Measurements from ENCODE around the gene TTLL10.

TTLL10 gene

DNA sequence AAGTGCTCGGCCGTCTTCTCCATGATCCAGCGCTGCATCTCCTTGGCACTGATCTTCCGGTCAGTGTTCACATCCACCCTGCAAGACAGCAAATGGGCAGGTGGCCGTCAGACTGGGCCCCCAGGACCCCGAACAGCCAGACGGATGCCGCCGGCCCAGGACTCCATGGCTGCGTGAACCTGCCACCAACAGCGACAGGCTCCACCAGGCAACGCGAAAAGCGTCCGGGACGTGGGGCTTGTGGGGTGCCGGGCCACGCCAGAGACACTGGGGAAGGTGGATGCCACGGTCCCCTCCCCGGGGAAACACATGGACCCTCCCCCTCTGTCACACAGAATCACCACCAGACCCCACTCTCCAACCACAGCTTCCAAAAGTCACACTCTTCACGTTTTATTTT lies 50.2 kb downstream of the TTLL10 start:
- DNase-seq (ENCODE audit: low read depth) = no peak

DNA sequence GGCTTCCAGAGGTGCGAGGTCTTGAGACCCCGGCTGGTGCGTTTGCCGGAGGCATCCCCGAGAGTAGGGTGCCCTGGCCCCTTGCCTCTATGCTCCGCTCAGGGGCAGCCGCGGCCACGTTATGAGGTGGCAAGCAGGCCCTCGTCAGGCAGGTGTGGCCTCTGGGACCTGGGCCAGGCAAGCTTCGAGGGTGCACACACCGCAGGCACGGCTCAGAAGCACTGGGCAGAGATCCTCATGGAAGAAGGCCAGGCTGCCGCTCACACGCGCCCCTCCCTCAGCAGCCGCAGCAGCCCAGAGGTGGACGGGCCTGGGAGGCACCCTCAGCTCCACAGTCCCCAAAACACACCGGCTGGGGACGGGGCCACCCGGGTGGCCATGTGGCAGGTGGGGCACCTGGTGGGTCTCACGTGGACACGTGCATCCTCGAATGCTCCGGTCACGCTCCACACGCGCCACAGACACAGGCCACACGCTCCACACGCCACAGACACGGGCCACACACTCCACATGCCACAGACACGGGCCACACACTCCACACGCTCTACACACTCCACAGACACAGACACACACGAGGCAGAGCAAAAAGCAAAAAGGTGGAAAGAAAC lies 51.7 kb downstream of the TTLL10 start:
- no peak for DNase-seq (ENCODE audit: low read depth)

DNA sequence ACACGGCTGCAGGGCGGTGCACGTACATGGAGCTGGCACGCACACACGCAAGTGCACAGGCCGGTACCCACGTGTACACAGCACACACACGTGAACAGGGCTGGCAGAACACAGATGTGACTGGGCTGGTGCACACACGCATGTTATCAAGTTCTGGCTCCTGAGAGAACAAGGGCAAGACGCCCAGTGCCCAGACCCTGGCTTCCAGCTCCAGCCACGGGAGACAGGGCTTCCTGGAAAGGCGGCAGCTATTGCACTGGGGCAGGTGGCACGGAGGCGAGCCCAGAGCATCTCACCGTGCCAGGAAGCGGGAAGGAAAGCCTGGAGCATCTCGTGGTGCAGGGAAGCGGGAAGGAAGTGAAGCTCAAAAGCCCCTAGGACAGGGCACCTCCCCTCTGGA lies 52.2 kb downstream of the TTLL10 start:
- no peak for DNase-seq (ENCODE audit: low read depth)

DNA sequence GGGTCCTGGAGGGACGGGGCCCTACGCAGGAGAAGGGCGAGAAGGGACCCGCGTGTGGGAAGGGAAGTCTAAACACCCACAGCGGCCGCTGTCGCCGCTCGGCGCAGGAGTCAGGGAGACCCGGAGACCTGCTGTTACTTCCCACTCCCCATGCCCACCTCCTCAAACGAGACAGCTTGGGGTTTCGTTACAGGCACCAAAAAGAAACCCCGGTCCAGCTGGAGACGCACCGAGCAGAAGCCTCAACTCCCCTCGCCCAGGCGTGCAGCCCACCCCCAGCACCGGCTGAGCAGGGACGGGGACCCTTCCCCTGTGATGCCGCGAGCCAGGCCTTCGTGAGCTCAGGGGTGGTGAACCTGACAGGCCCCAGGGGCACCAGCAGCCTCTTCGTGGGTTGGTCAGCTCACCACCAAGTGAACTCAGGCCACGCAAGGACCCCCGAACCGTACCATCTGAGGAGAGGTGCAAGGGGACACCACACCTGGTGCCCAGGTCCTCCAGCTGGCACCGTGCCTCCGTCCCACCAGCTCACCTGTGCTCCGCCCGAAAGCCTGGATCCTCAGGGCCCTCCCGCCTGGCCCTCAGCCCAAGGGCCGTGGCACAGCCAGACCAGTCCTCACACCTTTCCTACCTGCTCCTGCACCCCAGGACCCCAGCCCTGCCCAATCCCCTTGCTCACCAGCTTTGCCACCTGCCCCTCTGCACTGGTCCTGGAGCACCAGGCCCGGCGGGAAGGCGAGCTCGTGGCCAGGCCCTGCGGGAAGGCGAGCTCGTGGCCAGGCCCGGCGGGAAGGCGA lies 53.1 kb downstream of the TTLL10 start:
- DNase-seq (ENCODE audit: low read depth) = no peak

DNA sequence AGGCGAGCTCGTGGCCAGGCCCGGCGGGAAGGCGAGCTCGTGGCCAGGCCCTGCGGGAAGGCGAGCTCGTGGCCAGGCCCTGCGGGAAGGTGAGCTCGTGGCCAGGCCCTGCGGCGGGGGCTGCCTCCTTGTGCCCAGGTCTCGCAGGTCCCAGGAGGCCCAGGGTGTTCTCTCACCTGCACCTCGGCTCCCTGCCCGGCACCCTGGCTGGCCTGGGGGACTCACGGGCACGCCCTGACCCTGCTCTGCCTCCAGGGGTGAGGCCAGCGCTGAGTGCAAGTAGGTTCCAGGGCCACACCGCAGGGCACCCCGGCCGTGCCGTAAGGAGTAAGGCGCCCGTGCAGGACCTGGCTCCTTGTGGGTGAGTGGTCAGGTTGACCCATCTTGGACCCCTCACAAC lies 53.7 kb downstream of the TTLL10 start:
- DNase-seq (ENCODE audit: low read depth) = no peak

DNA sequence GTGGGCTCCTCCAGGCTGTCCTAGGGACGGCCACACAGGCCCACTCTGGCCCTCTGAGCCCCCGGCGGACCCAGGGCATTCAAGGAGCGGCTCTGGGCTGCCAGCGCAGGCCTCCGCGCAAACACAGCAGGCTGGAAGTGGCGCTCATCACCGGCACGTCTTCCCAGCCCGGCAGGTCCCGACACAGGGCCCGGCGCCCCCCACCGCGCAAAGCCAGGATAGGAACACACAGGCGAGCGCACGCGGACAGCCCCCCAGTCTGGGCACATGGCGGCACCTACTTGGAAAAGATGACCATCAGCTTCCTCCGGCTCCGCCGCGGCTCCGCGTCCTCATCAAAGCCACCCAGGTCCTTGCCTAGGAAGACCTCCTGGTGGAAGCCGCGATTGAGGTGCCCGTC lies 54.5 kb downstream of the TTLL10 start:
- no peak for DNase-seq (ENCODE audit: low read depth)

DNA sequence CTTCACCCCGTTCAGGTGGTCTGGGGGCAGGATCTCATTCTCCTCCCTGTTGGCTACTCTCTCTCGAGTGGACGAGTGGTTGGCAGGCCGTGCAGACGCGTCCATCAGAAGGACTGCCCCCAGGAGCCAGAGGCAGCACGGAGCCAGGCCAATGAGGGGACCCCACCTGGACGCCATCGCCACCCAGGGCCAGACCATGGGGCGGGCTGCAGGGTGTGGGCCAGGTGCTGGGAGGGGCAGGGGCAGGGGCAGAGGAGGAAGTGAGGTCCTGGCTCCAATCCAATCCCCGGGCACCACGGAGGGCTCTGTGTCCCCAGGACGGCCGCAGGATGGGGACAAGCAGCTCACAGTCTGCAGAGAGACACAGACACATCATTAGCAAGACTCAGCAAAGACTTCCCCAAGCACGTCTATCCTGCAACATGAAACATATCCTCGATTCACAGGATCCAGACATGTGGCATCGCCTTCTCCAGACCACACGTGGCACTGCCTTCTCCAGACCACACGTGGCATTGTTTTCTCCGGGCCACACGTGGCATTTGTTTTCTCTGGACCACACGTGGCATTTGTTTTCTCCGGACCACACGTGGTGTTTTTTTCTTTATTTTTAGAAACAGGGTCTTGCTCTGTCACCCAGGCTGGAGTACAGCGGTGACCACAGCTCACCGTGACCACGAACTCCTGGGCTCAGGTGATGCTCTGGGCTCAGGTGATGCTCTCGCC lies 55.1 kb downstream of the TTLL10 start:
- no peak for DNase-seq (ENCODE audit: low read depth)

DNA sequence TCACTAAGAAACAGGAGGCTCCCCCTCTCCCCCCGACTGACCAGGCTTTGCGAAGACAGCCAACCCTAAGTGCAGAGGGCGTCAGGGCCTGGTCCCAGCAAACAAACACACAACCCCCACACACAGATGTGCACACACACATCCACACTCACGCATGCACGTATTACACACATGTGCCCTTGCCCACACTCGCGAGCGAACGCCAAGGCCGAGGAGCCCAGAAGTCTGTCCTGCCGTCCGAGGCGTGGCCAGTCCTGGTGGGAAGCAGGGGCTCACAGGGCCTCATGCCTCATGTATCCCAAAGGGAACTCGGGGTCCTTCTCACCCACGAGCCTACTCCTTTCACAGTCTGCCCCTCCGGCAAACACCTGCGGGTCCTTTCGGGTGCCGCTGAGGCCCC lies 56.1 kb downstream of the TTLL10 start:
- no peak for DNase-seq (ENCODE audit: low read depth)

DNA sequence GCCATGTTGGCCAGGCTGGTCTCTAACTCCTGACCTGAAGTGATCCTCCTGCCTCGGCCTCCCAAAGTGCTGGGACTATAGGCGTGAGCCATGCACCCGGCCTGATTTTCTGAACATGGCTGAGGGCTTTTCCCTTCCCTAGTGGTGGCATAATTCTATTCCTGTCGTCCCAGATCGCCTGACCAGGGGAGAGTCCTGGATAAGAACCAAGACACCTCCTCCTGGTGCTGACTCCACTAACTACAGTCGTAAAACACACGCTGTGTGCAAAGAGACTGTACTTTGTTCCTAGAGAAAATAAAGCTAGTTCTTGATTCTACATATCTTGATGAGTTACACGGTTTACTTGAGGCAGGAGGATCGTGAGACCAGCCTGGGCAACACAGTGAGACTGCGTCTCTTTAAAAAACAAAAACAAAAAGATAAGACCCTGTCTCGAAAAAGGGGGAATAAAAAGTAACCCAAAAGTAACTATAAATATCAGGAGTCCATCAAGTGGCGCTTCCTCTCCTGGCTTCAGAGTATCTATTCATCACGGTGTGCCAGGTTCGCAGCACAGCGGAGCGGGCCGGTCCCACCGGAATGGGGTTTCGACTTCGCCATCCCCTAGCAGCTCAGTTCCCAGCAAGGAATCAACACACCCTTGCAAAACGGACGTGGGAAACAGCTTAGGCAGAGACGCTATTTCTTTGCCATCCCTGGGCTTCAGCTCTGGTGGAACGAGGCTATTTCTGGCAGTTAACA lies 57.1 kb downstream of the TTLL10 start:
- no peak for DNase-seq (ENCODE audit: low read depth)

DNA sequence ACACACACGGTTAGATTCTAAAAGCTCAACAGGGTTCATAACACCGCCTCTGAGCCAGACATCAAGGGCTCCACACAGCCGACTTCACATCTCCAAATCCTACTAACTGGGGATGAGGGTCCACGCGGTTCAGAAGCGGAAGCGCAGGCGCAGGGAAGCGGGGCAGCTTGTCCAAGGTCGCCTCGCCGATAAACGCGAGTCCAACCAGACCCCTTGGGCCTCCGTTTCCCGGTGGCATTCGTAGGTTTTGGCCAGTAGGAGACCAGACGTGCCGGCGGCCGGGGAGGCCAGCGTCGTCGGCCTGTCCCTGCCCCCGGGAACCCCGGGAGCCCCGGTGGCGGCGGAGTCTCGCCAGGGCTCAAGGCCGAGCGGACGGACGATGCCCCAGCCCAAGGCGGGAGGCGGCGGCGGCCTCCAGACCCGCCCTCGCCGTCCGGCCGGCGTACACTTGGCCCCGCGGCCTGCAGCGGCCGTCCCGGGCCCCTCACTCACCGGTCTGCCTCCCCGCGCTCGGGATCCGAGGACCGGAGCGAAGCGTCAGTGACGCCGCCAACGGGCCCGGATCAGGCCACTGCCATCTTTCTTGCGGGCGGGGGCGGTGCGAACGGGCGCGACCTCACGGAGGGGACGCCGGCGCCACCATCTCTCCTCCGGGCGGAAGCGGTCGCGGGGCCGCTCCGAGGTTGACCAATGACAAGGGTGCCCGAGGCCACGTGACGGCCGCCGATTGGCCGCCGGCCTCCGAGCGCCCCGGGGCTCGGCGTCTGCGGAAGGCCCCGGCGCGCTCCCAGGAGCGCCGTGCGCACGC lies 57.9 kb downstream of the TTLL10 start, which contains the start of gene SDF4:
SDF4 (minus strand) TSS at position 602 of the 808 bp plus-strand sequence. CDS start 3,229 bp downstream, outside the sequence.
- DNase-seq (ENCODE audit: low read depth) = peak; percentile 91

DNA sequence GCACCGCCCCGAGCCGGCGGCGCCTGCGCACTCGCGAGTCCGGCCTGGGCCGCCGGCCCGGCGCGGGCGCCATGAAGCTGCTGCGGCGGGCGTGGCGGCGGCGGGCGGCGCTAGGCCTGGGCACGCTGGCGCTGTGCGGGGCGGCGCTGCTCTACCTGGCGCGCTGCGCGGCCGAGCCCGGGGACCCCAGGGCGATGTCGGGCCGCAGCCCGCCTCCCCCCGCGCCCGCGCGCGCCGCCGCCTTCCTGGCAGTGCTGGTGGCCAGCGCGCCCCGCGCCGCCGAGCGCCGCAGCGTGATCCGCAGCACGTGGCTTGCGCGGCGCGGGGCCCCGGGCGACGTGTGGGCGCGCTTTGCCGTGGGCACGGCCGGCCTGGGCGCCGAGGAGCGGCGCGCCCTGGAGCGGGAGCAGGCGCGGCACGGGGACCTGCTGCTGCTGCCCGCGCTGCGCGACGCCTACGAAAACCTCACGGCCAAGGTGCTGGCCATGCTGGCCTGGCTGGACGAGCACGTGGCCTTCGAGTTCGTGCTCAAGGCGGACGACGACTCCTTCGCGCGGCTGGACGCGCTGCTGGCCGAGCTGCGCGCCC lies 58.6 kb downstream of the TTLL10 start, which contains the start of gene B3GALT6:
B3GALT6 (plus strand) TSS at position 30 of the 588 bp plus-strand sequence; CDS start at position 72, 42 bp downstream.
- DNase-seq (ENCODE audit: low read depth) = no peak

DNA sequence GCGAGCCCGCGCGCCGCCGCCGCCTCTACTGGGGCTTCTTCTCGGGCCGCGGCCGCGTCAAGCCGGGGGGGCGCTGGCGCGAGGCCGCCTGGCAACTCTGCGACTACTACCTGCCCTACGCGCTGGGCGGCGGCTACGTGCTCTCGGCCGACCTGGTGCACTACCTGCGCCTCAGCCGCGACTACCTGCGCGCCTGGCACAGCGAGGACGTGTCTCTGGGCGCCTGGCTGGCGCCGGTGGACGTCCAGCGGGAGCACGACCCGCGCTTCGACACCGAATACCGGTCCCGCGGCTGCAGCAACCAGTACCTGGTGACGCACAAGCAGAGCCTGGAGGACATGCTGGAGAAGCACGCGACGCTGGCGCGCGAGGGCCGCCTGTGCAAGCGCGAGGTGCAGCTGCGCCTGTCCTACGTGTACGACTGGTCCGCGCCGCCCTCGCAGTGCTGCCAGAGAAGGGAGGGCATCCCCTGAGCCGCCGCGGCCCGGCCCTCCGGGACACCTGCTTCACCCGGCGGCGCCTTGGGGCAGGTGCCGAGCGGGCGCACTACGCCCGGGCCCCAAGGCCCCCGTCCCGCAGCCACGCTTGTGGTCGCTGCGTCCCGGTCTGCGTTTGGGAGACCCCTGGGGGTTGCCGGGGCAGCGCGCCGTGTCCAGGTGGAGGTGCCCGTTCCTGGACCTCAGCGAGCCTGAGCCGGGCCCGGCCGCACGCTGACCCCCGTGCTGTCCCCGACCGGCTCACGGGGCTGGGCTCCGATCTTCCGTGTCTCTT lies 59.3 kb downstream of the TTLL10 start:
- DNase-seq (ENCODE audit: low read depth) = no peak

DNA sequence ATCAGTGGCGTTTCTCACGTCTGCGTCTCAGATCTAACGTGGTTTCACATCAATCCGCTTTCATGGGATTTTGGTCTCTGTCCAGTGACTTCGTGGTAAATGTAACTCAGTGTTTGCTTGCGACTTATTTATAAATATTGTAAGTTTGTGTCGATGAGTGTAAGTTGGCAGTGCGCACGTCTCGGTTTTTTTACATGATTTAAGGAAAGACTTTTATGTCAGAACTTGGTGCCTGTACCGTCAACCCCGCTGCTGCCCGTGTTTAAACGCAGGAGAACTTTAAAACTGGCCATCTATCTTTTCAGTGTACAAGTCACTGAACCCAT lies 59.9 kb downstream of the TTLL10 start:
- DNase-seq (ENCODE audit: low read depth) = no peak

DNA sequence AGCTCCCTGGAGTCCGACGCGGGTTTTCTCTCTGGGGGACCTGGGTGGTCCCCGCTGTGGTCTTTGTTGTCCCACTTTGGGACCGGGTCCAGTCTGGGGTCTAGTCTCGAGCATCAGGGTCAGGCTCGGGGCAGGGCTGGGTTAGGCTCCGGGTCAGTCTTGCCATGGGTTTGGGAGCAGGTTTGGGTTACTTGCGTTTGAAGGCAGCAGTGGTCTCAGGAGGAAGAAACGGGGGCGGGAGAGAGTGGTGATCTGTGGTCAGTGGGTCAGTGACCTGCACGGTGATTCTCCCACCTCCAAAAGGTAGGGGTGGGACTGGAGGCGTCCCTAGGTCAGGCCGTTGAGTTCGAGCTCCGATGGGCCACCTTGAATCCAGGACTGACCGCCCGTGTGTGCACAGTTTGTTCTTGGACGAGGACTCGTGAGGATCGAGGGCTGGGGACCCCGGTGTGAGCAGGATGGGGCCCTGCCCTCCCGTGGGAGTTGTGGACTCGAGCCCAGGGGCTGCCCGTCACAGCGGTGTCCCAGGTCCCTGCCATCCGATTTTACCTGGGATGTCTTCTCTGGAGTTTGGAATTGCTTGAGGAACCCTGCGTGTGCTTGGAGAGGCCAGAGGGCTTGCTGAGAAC lies 60.6 kb downstream of the TTLL10 start:
- no peak for DNase-seq (ENCODE audit: low read depth)

DNA sequence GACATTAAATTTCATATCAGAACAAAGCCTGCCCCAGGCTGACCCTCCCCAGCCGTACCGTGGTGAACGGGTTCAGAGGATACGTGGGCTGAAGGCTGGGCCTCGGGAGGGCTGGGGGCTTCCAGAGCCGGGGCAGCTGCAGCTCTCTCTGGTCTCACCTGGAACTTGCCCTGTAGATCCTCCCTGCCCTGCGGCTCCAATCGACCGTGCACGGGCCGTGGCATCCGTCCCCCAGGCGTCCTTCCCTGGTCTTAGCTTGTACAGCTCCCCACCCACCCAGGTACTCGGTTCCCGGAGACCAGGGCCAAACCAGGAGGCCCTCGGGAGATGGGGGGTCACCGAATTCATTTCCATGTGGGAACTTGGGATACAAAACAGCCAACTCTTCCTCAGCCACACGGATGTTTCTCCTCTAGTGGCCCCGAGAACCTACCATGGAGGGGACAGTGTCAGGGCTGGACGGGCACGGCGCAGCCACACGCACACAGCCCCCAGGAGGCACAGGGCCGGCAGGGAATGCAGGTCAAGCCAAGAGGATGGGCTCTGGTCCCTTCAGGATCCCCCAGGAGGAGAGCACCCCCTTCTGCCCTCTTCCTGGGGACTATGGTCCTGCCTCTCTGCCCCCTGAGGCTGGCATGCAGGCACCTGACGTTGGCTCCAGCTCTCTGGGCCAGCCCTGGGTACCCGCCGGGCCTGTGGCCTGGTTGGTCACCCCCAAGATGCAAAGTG lies 61.5 kb downstream of the TTLL10 start:
- DNase-seq (ENCODE audit: low read depth) = no peak

DNA sequence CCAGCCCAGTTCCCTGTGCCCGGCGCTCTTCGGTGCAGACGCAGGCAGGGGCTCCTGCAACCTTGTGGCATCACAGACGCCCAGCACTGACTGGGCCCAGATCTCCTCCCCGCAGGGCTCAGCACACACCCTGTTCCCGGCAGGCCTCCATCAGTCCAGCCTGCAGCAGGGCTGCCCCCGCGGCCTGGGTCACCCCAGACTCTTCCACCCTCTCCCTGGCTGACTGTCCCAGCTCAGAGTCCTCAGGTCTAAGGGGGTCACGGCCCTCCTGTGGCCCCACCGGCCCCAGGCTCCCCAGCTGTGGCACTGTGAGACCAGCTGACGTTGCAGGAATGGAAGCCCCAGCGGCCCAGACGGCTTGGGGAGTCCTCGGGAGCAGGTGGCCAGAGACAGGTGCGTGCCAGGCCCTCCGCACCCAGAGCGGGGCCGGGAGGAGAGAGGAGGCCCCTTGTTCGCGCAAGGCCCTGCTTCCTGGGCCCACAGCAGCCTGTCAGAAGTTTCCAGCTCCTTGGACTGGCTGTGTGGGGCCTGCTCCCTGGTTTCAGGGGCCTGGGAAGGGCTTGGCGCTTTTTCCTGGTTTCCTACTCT lies 62.6 kb downstream of the TTLL10 start:
- no peak for DNase-seq (ENCODE audit: low read depth)

DNA sequence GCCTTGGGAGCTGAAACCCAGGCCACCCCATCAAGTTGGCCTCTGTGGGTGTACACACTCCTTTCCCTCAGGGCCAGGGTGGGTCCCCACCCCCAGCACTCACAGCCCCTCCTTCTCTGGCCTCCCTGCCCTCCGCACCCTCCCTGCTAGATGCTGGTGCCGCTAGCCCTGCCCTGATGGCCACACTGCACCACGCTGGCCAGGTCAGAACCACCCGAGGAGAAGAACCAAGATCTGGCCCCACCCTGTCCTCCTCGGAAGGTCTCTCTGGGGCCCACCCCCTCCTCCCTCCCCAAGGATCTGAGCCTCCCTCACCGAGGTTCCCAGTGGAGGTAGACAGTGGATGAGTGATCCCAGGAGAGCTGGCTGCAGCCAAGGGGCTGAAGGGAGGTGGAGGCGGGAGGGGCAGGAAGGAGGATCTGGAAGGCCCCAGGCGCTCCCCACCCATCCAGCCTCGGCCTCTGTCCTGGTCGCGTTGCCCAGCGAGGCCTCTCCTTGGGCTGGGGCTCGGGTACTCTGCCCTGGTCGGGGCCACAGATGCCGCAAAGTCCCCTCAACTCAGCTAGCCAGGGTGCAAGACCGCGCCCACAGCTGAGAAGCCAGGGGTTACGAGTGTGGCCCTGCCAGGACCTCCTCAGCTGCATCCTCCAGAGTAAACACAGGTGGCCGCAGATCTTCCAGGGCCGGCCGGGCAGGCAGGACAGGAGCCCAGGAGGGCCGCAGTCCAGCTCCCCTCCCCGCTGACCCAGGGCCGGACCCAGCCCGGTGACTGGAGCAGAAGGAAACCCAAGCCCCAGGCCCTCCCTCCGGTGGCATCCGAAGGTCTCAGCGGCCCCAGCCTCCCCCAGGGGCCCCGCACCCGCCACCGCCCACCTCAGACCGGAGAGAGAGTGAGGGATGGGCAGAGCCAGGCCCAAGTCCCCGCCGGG lies 63.5 kb downstream of the TTLL10 start:
- no peak for DNase-seq (ENCODE audit: low read depth)
